Peyer's patch (tissue), 4 donors: Measurements from ENCODE around the gene RPL35A. TPM values are rescaled to one million over a fixed set of nuclear protein-coding genes. Genes with fewer than 3 reads are reported as not detected.

Source experiments
- small RNA-seq, 2 donors: library from RNA; depleted of rRNA; stranded (forward); fragments of <200 nt; gene quantifications; one replicate each; pipeline ENCODE3, GENCODE V24; 2016
- total RNA-seq, 4 donors: library from RNA; depleted of rRNA; stranded (reverse); fragments of >200 nt; gene quantifications; one replicate each; pipeline ENCODE4 v1.1.0, GENCODE V29; 2016

Gene RPL35A
- total RNA-seq, 4 donors from 2014 or later = 180 to 519 (median 209) TPM

Small RNAs within 50 kb of the gene (small RNA-seq; reads per million reads assigned to genes)
- gene RNU6-621P = 0 reads per million in 2 donors

Other genes with a start within 250 kb of the RPL35A start
- 100 to 1,000 TPM in 1 of 4 donors, 10 to 100 TPM in 3; 45.4 to 113 (median 48.2) TPM for gene RUBCN, start 213.3 kb upstream of the RPL35A start, total RNA-seq
- 10 to 100 TPM; 15.4 to 62.7 (median 27.4) TPM for gene FYTTD1, start 200.3 kb upstream of the RPL35A start, total RNA-seq
- gene LRCH3, start 158.9 kb upstream of the RPL35A start, total RNA-seq = 10 to 100 TPM; 31.2 to 90.0 (median 41.7) TPM
- gene LMLN, start 10.0 kb downstream of the RPL35A start, total RNA-seq = 1 to 10 TPM in 3 of 4 donors, under 1 TPM in 1; 0.83 to 6.2 (median 4.2) TPM